Lower lobe of right lung (tissue), 2 donors: ENCODE measurements around the gene ITPK1. TPM values are rescaled to one million over a fixed set of nuclear protein-coding genes. Genes with fewer than 3 reads are reported as not detected.

Experiments
- ATAC-seq, 2 donors: fragments of 200-7000 bp; cut with Tn5 transposase; one replicate each; pipeline ENCODE4 v1.9.1; 2020 to 2022; ENCODE audit warnings: mild to moderate bottlenecking in 2 of 2, moderate library complexity in 2 of 2
- DNase-seq: peaks from one replicate; pipeline ENCODE4 v3.0.0-alpha.2; 2020
- H3K27ac ChIP-seq: fragments of 200-600 bp; one replicate; pipeline ENCODE4 v1.8.0; 2022
- H3K27me3 ChIP-seq: fragments of 200-600 bp; one replicate; pipeline ENCODE4 v1.8.0; 2022; ENCODE audit warnings: low read depth
- H3K36me3 ChIP-seq: fragments of 200-600 bp; one replicate; pipeline ENCODE4 v1.8.0; 2022; ENCODE audit warnings: mild to moderate bottlenecking
- H3K4me1 ChIP-seq: fragments of 200-600 bp; one replicate; pipeline ENCODE4 v1.8.0; 2022
- H3K4me3 ChIP-seq: fragments of 200-600 bp; one replicate; pipeline ENCODE4 v1.8.0; 2022; ENCODE audit warnings: mild to moderate bottlenecking
- H3K9me3 ChIP-seq: fragments of 200-600 bp; one replicate; pipeline ENCODE4 v1.8.0; 2022
- intact Hi-C: fragments of 100-400 bp; cut with DNase I; formaldehyde crosslinking; loops from one replicate; pipeline ENCODE4 v1.11.0; 2022
- total RNA-seq: library from RNA; stranded (reverse); fragmentation: NEBNext Ultra II Directional; extraction: Animal tissue kit (Norgen Biotek cat#: 25700); gene quantifications from one replicate; pipeline ENCODE4 v1.2.1, GENCODE V29; 2021
- TF ChIP-seq, protein P1 (sequence below): fragments of 200-600 bp; IDR thresholded peaks from one replicate; pipeline ENCODE4 v1.8.0; 2022; ENCODE audit warnings: antibody characterized with exemption, mild to moderate bottlenecking
- donor health status: DM: no; HTN: yes; CAD: no; lungs with severe emphysema.

ITPK1 gene
- total RNA-seq, 1 donor from 2014 or later = 129 TPM

DNA sequence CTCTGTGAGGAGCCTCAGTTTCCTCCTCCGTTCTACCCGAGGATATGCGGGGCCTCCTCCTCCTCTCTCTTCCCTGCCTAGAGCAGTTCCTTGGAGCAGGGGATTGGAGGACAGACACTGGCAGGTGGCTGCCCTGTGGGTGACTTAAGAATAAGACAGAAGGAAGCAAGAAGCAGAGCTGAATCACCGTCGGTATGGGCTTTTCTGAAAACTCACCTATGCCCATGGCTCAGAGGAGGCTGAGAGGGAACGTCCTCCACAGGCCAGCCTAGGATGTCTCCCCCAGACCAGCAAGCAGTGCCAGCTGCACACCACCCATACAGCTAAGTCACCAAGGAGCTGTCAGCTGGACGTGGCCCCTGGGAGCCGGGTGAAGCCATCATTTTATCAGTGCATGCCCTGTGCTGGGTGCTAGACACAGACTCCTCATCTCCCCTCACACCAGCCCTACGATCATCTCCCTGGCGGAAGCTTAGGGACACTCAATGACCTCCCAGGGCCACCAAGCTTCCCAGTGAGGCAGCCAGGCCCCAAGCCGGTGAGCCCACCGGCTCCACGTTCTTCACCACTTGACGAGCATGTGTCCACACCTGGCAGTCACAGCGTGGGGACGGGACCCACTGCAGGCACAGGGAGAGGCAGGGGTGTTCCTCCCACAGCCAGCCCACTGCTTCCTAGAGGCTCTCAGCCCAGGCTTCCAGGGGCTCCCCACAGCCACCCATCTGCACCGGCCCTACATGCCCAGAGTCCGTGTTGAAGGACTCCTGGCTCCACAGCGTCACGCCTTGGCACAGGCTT lies 21.4 kb downstream of the ITPK1 start:
- Histone ChIP-seq H3K4me1 (peaks cover 18% of the 10 kb centered on the region), H3K36me3 (no peaks in the 10 kb centered on the region), H3K4me3 (no peak overlapping the region), H3K9me3 (no peaks in the 10 kb centered on the region), H3K27ac (no peak overlapping the region), H3K27me3 (no peaks in the 10 kb centered on the region)
- intact Hi-C loops = no loop called here
- TF ChIP-seq, protein P1, sequence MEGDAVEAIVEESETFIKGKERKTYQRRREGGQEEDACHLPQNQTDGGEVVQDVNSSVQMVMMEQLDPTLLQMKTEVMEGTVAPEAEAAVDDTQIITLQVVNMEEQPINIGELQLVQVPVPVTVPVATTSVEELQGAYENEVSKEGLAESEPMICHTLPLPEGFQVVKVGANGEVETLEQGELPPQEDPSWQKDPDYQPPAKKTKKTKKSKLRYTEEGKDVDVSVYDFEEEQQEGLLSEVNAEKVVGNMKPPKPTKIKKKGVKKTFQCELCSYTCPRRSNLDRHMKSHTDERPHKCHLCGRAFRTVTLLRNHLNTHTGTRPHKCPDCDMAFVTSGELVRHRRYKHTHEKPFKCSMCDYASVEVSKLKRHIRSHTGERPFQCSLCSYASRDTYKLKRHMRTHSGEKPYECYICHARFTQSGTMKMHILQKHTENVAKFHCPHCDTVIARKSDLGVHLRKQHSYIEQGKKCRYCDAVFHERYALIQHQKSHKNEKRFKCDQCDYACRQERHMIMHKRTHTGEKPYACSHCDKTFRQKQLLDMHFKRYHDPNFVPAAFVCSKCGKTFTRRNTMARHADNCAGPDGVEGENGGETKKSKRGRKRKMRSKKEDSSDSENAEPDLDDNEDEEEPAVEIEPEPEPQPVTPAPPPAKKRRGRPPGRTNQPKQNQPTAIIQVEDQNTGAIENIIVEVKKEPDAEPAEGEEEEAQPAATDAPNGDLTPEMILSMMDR = no peak
- ATAC-seq (no peak), DNase-seq (no peak)

DNA sequence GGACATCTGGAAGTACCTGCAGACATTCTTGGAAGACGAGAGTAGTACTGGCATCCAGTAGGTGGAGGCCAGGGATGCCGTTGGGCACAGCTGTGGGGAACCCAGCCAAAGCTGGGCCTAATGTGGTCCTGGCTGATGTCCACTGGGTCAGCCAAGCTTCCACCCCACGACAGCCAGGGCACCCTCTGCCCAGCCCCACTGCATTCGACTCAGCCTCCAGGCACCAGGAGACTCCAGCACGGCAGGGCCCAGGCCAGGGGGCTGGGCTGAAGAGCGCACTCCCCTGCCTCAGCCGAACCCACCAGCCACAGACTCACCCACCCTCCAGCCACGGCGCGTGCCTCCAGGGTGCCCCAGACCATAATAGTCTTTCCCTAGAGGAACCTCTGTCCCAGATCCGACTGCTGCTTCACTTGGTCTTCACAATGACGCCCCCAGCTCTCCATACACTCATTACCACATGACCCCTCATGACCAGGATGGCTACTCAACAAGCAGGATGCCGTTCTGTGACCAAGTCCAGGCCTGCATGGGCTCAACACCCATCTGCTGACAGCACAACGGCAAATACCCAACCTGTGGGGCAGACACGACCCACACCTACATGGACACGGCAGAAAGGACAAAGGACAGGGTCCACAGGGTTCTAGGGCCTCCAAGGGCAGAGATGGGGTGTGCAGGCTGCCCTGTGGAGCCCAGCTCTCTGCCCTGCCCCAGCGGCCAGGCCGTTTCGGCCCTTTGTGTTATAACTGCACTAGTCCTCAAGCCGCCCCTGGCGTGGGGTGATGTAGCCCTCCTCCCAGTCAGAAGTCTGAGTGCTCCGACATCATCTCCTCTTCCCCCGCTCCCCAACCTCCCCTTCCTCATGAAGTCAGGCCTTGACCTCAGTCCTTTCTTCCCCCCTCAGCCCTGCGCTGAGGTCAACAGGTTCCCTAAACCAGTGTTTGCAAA lies 22.8 kb downstream of the ITPK1 start:
- DNase-seq (no peak), ATAC-seq (no peak)
- H3K36me3 ChIP-seq = no peaks in the 10 kb centered on the region
- TF ChIP-seq, protein P1 = no peak
- no peak overlapping the region for H3K4me3 ChIP-seq
- H3K27ac ChIP-seq = no peak overlapping the region
- intact Hi-C loops = no loop called here
- H3K9me3 ChIP-seq = no peaks in the 10 kb centered on the region
- no peaks in the 10 kb centered on the region for H3K27me3 ChIP-seq
- peaks cover 13% of the 10 kb centered on the region for H3K4me1 ChIP-seq

DNA sequence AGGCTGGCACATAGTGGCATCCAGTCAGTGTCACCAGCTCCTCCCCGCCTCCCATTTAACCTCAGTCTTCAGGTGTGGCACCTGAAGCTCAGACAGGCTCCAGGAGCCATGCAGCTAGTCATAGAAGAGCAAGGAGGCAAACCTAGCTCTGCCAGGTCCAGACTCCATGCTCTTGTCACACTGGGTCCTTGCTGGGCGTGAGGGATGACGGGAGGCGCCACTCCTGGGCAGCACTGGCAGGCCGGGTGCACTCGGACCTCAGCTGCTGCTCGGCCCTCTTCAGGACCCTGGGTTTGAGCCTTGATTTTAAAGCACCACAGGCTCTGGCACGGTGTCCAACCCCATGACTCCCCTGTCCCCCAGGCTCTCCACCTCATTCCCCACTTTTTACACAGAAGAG lies 24.1 kb downstream of the ITPK1 start:
- no peak overlapping the region for H3K27ac ChIP-seq
- H3K4me1 ChIP-seq = peaks cover 13% of the 10 kb centered on the region
- H3K4me3 ChIP-seq = no peak overlapping the region
- DNase-seq = no peak
- no peaks in the 10 kb centered on the region for H3K9me3 ChIP-seq
- no peaks in the 10 kb centered on the region for H3K36me3 ChIP-seq
- TF ChIP-seq, protein P1 = no peak
- intact Hi-C loops = no loop called here
- ATAC-seq = no peak
- no peaks in the 10 kb centered on the region for H3K27me3 ChIP-seq

DNA sequence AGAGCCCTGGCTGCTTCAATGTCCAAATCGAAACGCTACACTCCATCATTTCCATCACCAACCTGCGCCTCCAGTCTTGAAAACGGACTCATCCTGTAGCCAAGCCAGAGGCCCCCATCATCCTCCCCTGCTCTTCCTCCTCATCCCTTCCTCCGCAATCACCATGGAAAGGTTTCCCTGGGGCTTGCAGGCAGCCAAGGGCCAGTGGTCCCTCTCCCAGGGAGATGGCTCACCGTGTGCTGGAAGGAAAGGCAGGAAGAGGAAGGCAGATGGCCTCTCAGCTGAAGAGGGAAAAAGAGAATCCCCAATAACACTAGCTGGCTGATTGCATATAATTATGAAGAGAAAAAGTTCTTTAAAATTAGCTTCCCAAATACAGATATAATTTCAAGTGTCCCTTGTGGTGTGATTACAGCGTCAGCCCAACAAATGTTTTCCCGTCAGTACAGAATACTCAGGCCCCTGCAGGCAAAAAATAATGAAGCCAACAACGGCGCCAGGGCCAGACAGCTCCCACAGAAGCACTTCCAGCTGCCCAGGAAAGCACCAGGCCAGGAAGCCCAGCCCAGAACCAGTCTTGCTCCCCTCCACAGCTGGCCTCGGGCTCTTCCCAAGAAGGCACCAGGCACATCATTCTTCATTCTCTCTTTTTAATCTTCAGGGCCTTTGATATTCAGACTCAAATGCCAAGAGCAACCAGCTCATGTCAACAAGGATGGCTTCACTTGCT lies 24.7 kb downstream of the ITPK1 start:
- Histone ChIP-seq H3K27me3 (no peaks in the 10 kb centered on the region), H3K4me3 (no peak overlapping the region), H3K4me1 (peaks cover 14% of the 10 kb centered on the region), H3K36me3 (no peaks in the 10 kb centered on the region), H3K9me3 (no peaks in the 10 kb centered on the region), H3K27ac (peak overlapping the region; percentile 31)
- TF ChIP-seq, protein P1 = no peak
- DNase-seq = no peak
- intact Hi-C loops = no loop called here
- ATAC-seq = no peak
